ENCODE results near the gene KDR.
A peak's percentile ranks its signal among the peaks of the same experiment; 100 is the strongest.

DNA sequence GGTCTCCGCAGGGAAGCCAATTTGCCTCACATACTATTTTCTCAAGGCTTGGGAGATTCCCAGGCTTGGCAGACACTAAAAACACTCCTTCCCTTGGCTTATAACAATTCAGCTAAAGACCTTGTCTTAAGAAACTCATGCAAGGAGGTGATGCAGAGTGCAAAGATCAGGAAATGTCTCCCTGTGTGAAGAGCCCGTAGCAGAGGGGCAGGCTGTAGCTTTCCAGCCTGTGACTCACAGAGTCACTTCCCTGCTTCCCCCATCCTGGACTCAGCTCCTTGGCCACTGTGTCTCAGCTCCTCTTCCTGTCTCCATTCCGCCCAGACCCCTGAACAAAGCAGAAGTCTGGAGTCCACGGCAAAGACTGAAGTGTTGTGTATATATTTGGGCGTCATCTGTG is 56.1 kb downstream of the KDR start:
- no peak for TF ChIP-seq TAF1 (conservative IDR thresholded peaks at IDR 0.05)
- TF ChIP-seq REST (IDR thresholded peaks at IDR 0.05) = no peak
- TF ChIP-seq, protein P1, sequence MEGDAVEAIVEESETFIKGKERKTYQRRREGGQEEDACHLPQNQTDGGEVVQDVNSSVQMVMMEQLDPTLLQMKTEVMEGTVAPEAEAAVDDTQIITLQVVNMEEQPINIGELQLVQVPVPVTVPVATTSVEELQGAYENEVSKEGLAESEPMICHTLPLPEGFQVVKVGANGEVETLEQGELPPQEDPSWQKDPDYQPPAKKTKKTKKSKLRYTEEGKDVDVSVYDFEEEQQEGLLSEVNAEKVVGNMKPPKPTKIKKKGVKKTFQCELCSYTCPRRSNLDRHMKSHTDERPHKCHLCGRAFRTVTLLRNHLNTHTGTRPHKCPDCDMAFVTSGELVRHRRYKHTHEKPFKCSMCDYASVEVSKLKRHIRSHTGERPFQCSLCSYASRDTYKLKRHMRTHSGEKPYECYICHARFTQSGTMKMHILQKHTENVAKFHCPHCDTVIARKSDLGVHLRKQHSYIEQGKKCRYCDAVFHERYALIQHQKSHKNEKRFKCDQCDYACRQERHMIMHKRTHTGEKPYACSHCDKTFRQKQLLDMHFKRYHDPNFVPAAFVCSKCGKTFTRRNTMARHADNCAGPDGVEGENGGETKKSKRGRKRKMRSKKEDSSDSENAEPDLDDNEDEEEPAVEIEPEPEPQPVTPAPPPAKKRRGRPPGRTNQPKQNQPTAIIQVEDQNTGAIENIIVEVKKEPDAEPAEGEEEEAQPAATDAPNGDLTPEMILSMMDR (IDR thresholded peaks at IDR 0.05; ENCODE audit: low read depth, low read length, missing input control) = no peak
- TF ChIP-seq, protein P2, sequence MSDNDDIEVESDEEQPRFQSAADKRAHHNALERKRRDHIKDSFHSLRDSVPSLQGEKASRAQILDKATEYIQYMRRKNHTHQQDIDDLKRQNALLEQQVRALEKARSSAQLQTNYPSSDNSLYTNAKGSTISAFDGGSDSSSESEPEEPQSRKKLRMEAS (IDR thresholded peaks at IDR 0.05) = no peak
- peak; percentile 17 for TF ChIP-seq SP1 (IDR thresholded peaks at IDR 0.05)
- TF ChIP-seq ZBTB33 (IDR thresholded peaks at IDR 0.05) = no peak
- TF ChIP-seq FOXA1 (IDR thresholded peaks at IDR 0.05) = no peak
- peak in 1 of 2 donors; percentile 11 for TF ChIP-seq RAD21 (IDR thresholded peaks at IDR 0.05)
- TF ChIP-seq HNF4G (IDR thresholded peaks at IDR 0.05) = no peak
- TF ChIP-seq ATF3 (IDR thresholded peaks at IDR 0.05) = no peak
- no peak for TF ChIP-seq EGR1 (IDR thresholded peaks at IDR 0.05; ENCODE audit: low read depth in 2 of 2)
- TF ChIP-seq YY1 (IDR thresholded peaks at IDR 0.05) = no peak
